ENCODE measurements around the gene RNF111. TPM values are rescaled to one million over a fixed set of nuclear protein-coding genes. Genes with fewer than 3 reads are reported as not detected.
"Not testable (repeated sequence)": the region's sequence is repeated elsewhere in the genome, so short reads cannot be mapped to it uniquely, and the experiment has no call there.

The RNF111 gene
- total RNA-seq, 1 donor from 2014 or later = 18.7 TPM

GRCh38 chr15:59053482-59053881, 66.0 kb downstream of the RNF111 start:
- no peak for DNase-seq (ENCODE audit: low read depth in 2 of 2)

DNA sequence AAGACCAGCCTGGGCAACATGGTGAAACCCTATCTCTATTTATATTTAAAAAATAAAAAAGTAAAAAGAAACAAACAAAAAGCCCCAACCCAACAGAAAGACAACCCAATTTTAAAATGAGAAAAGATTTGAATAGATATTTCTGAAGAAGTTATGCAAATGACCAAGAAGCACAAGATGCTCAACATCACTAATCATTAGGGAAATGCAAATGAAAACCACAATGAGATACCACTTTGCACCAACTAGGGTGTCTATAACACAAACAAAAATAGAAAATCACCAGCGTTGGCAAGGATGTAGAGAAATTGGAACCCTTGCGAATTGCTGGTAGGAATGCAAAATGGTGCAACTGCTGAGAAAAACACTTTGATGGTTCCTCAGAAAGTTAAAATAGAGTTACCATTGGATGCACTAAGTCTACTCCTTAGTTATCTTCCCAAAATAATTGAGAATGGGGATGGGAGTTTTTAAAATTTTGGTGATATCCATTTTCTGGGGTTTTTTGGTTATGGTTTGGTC, 71.7 kb downstream of the RNF111 start:
- no peak for DNase-seq (ENCODE audit: low read depth in 2 of 2)

DNA sequence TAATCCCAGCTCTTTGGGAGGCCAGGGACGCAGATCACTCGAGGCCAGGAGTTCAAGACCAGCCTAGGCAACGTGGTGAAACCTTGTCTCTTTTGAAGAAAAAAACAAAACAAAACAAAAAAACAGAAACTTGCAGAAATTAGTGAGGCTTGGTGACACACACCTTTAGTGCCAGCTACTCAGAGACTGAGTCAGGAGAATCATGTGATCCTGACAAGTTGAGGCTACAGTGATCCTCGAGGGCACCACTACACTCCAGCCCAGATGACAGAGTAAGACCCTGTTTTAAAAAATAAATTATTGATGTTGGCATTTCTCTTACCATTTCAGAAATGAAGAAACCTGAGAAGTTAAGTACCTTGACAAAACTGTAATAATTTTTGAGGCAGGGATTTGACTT, 72.9 kb downstream of the RNF111 start:
- DNase-seq (ENCODE audit: low read depth in 2 of 2) = no peak

DNA sequence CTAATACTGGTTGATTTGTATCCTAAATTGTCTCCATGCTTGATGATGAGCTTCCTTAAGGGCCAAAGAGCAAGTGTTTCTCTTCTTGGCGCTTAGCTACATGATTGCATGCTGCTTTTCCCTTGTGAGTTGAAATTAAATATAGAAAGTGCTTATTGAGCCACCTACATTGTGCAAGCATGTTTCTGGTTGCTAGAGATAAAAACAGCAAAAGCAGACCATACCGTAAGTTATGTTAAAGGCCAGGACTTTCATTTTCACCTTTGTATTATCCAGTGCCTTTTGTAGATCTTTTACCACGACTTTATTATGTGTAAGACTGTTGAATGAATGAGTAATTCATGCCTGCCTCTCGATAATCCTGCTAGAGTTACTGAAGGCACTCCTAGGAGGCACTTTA, 75.6 kb downstream of the RNF111 start:
- no peak for DNase-seq (ENCODE audit: low read depth in 2 of 2)

DNA sequence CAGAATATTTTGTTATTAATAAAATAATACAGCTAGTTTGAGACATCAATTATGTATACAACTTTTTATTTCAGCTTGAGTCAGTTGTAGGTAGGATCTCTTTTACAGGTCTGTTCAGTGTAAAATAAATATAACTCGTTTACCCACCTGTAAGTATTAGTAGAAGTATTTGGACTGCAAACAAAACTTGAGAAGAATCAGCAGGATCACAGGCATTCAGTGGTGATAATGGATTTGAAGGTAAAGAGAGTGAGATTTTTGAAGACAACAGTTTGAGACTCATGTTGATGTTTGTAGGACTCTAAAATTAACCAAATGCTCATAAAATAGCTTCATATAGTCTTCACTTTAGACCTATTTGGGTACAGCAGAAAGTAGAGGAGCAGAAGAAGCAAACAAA, 82.0 kb downstream of the RNF111 start:
- DNase-seq (ENCODE audit: low read depth in 2 of 2) = no peak

GRCh38 chr15:59074607-59075006, 87.1 kb downstream of the RNF111 start:
- DNase-seq (ENCODE audit: low read depth in 2 of 2) = no peak

GRCh38 chr15:59087731-59088130, 100.3 kb downstream of the RNF111 start:
- no peak for DNase-seq (ENCODE audit: low read depth in 2 of 2)

DNA sequence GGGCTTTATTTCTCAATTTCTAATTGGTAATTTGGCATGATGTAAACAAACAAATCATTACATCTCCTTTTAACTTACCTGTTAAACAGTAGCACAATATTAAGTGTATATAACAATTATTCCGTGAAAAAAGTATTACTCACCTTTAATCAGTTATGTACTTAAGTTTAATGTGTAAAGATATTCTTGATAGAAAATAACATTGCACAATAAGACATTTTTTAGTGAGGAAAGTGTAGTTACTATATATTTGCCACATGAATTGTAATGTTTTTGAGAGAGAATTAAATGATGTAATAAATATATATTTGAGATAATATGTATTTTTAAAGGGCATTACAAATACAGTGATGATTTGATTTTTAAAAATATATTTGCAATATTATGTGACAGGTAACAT, 106.6 kb downstream of the RNF111 start:
- no peak for DNase-seq (ENCODE audit: low read depth in 2 of 2)

DNA sequence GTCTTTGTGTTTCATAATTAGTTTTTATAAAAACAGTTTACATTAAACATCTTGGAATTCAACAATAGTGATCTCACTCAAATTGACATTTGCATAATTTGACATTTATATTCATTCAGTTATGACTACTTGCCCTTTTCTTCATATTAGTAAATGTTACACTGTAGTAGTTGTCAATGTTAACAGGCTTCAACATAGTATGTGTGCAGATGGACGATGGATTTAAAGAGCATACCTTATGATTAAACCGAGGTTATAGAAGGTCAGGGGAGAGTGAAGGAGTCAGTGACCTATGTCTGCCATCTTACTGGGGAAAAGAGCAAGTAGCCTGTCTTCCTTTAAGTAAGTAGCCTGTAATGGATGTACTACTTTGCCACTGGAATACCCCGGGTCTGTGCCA, 109.0 kb downstream of the RNF111 start:
- DNase-seq (ENCODE audit: low read depth in 2 of 2) = no peak

GRCh38 chr15:59099162-59099685, 111.8 kb downstream of the RNF111 start:
- DNase-seq (ENCODE audit: low read depth in 2 of 2) = no peak

DNA sequence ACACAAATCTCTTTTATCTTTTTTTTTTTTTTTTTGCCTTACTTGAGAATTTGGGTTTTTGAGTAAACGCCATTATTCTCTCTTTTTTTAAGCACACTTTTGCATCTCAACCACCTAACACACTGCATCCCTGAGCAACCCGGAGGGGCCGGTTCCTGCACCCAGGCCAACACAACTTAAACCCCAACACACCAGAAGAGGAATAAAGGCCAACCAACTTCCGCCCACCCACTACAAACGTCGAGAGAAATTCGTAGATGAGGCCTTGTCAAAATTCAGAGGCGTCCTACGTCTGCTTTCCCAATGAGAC, 117.1 kb downstream of the RNF111 start:
- no peak for DNase-seq (ENCODE audit: low read depth in 2 of 2)

GRCh38 chr15:59104912-59105732, 117.7 kb downstream of the RNF111 start, which contains the start of gene CCNB2:
Gene CCNB2, plus strand, starts transcription at chr15:59105146. Its CDS starts 123 bp downstream, at chr15:59105269.
- peak; percentile 94 to 95 for DNase-seq (ENCODE audit: low read depth in 2 of 2)

DNA sequence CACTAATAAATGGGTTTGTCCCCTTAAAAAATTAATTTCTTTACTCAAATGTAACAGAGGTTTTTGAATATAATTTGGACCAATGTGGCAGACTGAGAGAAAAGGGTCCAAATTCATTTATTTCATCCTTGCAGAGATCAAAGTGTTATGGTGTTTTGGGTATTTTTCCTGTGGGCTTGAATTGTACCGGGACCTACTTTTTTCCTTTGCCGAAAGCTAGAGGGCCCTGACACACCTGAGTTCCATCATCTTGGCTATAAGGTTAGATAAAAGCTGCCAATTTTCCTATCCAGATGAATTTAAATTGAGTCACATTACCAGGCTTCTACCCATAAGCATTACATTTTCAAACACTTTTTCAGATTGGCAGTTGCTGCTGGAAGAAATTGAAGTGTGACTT, 118.4 kb downstream of the RNF111 start:
- no peak for DNase-seq (ENCODE audit: low read depth in 2 of 2)

GRCh38 chr15:59111251-59111650, 123.8 kb downstream of the RNF111 start:
- DNase-seq (ENCODE audit: low read depth in 2 of 2) = no peak

- DNase-seq (ENCODE audit: low read depth in 2 of 2) = no peak
Observed at GRCh38 chr15:59115047-59115446, 127.6 kb downstream of the RNF111 start.

GRCh38 chr15:59116141-59116540, 128.7 kb downstream of the RNF111 start:
- no peak for DNase-seq (ENCODE audit: low read depth in 2 of 2)

GRCh38 chr15:59116771-59117170, 129.3 kb downstream of the RNF111 start:
- DNase-seq (ENCODE audit: low read depth in 2 of 2) = no peak

DNA sequence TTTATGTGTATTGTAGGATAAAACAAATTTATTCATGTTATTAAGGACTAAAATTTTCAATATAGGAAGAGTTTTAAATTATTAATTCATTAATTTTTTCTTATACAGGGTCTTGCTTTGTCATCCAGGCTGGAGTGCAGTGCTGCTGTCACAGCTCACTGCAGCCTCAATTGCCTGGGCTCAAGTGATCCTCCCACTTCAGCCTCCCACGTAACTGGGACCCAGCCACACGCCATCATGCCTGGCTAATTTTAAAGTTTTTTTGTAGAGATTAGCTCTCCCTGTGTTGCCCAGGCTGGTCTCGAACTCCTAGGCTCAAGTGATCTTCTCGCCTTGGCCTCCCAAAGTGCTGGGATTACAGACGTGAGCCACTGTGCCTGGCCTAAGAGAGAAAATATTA, 132.2 kb downstream of the RNF111 start:
- DNase-seq (ENCODE audit: low read depth in 2 of 2) = no peak

DNA sequence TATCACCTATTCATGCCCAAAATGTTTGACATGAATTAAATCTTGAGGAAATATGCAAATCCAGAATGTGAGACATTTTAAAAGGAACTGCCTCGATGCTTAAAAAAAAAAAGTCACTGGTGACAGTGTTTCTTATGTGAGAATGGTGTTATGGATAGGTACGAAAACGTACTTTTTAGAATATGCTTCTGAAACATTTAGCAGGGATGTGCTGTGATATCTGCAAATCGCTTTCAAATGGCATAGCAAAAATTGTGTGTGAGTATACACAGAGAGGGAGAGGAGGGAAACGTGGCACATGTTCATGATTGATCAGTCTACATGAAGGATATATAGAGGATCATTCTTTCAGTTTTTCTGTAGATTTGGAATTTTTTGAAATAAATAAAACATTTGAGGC, 133.5 kb downstream of the RNF111 start:
- DNase-seq (ENCODE audit: low read depth in 2 of 2) = no peak

- DNase-seq (ENCODE audit: low read depth in 2 of 2) = no peak
Observed at GRCh38 chr15:59124261-59124660, 136.8 kb downstream of the RNF111 start.

- DNase-seq (ENCODE audit: low read depth in 2 of 2) = not testable (repeated sequence)
Observed at GRCh38 chr15:59125683-59126082, 138.2 kb downstream of the RNF111 start.

- not testable (repeated sequence) for DNase-seq (ENCODE audit: low read depth in 2 of 2)
Observed at GRCh38 chr15:59127255-59127654, 139.8 kb downstream of the RNF111 start.

GRCh38 chr15:59131456-59131855, 144.0 kb downstream of the RNF111 start:
- DNase-seq (ENCODE audit: low read depth in 2 of 2) = no peak
